ENCODE data around the gene HACE1.

HACE1 gene

DNA sequence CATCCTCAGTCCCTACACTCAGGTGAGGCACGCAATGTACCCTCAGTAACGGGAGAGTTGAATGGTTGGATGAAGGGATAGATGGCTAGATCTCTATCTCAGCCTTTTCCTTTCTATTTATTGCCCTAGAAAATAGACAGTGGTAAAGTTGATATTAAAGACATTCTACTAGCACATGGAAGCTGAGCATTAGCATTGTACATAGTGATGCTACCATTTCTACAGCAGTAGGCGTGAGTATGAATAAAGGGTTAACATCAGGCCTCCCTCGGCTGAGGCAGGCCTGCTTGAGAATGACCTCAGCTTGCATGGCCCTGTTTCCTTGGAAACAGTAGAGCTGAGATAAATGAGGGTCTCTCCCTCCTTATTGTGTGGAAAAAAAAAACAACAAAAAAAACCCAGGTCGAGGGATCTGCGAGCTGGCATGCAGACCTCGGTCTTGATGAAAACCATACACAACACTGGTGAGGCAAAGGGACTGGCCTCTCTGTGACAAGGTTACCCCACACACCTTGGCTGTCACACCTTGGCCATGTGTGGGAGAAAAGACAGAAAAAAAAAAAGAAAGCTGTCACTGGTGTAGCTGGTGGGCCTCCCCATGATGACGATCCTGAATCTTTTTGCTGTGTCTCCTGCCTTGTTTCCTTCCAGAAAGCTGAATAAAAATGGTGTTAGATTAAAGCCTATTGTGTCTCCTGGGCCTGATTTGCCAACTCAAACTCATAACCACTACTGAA is 160.0 kb downstream of the HACE1 start:
- TF ChIP-seq, protein P1, sequence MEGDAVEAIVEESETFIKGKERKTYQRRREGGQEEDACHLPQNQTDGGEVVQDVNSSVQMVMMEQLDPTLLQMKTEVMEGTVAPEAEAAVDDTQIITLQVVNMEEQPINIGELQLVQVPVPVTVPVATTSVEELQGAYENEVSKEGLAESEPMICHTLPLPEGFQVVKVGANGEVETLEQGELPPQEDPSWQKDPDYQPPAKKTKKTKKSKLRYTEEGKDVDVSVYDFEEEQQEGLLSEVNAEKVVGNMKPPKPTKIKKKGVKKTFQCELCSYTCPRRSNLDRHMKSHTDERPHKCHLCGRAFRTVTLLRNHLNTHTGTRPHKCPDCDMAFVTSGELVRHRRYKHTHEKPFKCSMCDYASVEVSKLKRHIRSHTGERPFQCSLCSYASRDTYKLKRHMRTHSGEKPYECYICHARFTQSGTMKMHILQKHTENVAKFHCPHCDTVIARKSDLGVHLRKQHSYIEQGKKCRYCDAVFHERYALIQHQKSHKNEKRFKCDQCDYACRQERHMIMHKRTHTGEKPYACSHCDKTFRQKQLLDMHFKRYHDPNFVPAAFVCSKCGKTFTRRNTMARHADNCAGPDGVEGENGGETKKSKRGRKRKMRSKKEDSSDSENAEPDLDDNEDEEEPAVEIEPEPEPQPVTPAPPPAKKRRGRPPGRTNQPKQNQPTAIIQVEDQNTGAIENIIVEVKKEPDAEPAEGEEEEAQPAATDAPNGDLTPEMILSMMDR (IDR thresholded peaks at IDR 0.05) = no peak

DNA sequence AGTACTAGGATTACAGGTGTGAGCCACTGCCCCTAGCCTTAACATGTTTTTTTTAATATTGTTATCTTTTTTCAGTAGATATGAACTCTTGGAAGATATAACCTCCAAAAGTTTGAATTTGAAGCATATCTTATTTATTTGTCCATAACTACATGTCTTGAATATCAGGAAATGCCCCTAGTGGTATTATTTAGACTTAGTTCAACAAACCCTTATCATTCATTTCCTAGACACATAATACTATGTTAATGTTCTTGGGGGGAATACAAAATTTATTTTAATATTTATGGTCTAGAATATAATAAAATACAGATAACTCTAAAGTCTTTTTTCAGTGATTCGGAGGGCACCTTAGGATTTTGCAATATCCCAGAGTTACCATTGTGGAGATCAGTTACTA is 160.7 kb downstream of the HACE1 start:
- TF ChIP-seq, protein P1 (IDR thresholded peaks at IDR 0.05) = no peak

DNA sequence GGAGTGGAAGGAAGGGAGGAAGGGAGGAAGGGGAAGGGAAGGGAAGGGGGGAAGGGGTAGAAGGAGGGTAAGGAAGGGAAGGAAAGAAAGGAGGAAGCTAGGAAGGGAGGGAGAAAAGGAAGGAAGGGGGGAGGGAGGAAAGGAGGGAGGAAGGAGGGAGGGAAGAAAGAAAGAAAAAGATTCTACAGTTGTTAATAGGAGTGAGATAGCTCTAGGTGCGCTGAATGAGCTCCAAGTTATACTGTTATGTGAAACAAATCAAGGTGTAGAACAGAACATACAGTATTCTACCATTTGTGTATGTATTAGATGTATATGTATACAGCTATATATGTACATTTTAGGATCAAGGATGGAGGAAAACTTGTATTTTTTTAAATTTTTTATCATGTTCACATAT is 167.7 kb downstream of the HACE1 start:
- TF ChIP-seq, protein P1 (IDR thresholded peaks at IDR 0.05) = no peak

DNA sequence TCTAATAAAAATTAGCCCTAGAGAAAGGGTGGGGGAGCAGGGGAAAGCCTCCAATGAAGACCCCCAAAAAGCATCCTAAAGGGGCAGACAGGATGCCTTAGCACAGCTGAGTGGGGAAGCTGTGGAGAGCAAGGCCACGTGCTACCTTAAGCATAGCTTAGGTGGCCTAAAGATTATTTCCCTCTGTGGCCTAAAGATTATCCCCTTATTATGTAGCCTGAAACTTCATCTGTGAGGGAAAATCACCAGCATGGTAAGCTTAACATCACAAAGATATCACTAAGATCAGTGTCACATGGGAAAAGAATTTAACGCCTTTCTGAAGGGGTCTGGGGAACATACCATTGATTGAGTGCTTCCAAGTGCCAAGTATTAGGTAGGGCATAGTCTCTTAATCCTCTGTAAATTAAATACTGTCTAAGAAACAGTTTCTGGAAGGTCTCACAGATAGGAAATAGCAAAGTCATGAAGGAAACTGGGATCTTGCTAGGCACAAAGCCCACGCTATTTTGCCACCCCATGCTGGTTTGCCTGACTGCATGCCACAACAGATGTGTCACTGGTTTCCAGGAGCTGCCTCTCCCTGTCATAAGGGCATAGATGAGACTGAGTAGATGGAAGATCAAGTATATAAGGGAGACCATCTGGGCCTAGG is 170.0 kb downstream of the HACE1 start:
- TF ChIP-seq, protein P1 (IDR thresholded peaks at IDR 0.05) = no peak

DNA sequence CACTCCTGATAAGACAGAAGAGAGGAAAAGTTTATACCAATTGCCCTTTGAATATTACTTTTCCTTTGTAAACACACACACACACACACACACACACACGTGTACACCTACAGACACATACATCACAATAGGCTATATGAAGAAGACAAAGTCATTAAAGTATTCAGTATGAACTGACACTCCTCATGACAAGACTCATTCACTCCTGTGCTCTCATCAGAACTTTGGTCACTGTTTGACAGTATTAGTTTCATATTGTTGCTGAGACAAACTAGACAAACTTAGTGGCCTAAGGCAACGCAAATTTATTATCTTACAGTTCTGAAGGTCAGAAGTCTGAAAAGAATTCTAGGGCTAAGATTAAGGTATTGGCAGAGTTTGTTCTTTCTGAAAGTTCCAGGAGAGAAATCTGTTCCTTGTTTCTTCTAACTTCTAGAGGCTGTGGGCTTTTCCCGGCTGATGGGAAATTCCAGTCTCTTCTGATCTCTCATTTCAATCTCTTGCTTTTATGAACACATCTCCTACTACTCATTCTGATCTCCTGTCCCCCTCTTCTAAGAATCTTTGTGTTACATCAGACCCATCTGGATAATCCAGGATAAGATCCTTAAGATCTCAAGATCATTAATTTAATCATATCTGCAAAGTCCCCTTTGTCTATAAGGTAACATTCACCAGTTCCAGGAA is 171.3 kb downstream of the HACE1 start:
- TF ChIP-seq, protein P1 (IDR thresholded peaks at IDR 0.05) = no peak

DNA sequence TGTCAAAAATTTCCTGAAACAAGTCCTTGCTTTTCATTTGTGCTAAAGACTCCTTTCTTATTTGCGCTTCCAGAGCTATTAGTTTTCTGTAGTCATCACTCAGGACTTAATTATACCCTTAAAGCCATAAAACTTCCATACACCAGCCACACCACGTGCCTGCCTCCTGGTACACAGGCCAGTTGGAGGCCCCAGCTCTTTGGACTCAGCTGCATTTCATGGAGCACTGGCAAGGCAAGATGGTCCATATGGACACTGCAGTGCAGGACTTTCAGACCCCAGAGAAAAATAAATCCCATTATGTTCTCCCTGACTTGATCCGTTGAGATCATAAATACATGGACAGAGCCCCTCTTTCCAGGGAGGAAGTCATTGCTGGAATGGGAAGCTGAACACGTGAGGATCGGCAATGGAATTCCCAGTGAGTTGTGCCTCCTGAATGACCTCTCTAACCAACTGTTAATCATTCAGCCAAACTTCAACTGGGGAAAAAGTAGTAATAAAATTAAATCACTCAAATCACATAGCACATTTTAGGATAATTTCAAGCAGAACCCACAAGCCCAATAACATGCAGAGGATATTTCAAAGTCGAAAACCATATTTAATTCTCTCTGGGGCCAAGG is 173.1 kb downstream of the HACE1 start:
- TF ChIP-seq, protein P1 (IDR thresholded peaks at IDR 0.05) = no peak

DNA sequence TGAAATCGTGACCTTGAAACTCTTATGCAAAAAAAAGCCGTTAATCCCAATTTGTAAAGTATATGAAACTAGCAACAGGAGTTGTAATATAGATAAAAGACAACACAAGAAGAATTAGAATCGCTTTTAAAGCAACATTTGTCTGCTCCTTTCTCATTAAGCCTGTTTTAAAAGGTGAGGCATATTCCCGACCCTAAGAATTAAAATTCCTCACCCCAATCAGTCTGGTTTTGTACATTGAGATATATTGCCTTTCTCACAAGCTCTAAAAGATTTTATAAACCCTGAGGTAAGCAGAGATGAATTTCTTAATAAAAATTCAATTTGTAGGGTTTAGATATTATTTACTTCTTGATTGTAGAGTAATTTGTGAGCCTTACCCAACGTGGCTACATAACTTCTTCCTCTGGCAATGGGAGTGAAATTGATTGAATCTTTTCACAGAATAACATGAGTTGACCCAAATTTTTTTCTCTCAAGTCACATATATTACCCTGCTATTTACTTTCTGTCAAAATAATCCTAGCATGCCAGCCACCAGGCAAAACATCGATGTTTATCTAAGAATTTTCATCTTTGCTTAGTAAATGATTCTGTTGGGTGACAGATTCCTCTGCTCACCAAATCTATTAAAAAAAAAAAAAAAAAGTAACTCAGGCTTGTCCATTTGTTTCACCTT is 173.7 kb downstream of the HACE1 start:
- TF ChIP-seq, protein P1 (IDR thresholded peaks at IDR 0.05) = no peak
